H1 (cell line): Measurements from ENCODE around the gene RTN4RL2. TPM values are rescaled to one million over a fixed set of nuclear protein-coding genes. Genes with fewer than 3 reads are reported as not detected.

Experiments used
- BACH1 ChIP-seq: IDR thresholded peaks from 2 replicates; pipeline ENCODE4 v1.6.1; 2012; ENCODE audit warnings: low read length, improper control_type of control experiment
- BRCA1 ChIP-seq: IDR thresholded peaks from 2 replicates; pipeline ENCODE4 v1.6.1; 2012; ENCODE audit warnings: low read depth, low read length, improper control_type of control experiment
- CTCF ChIP-seq, 3 experiments: IDR thresholded peaks; 1 replicate in 2 of 3; 2 replicates in 1 of 3; pipeline versions ENCODE4 v1.5.1 to v1.6.1; 2011; ENCODE audit warnings: low read length in 3 of 3, mild to moderate bottlenecking in 3 of 3, inconsistent platforms in 2 of 3, low read depth in 1 of 3, moderate library complexity in 1 of 3; ENCODE audit not compliant: insufficient read depth in 1 of 3; ENCODE audit errors: control extremely low read depth in 1 of 3
- HDAC6 ChIP-seq: IDR thresholded peaks from one replicate; pipeline ENCODE4 v1.7.1; 2012; ENCODE audit warnings: low read depth, mild to moderate bottlenecking, inconsistent platforms, low read length, moderate library complexity
- JUN ChIP-seq: IDR thresholded peaks from 2 replicates; pipeline ENCODE4 v1.6.1; 2011; ENCODE audit warnings: low read depth, mild to moderate bottlenecking, improper control_type of control experiment, low read length
- JUND ChIP-seq: IDR thresholded peaks from 2 replicates; pipeline ENCODE4 v1.6.1; 2011; ENCODE audit warnings: mild to moderate bottlenecking, improper control_type of control experiment, low read length
- KDM4A ChIP-seq: IDR thresholded peaks from one replicate; pipeline ENCODE4 v1.7.1; 2012; ENCODE audit warnings: low read depth, mild to moderate bottlenecking, moderate library complexity, low read length, inconsistent platforms; ENCODE audit not compliant: severe bottlenecking
- MAFK ChIP-seq: IDR thresholded peaks from 2 replicates; pipeline ENCODE4 v1.6.1; 2012; ENCODE audit warnings: low read depth, mild to moderate bottlenecking, improper control_type of control experiment, low read length
- MAX ChIP-seq: IDR thresholded peaks from 2 replicates; pipeline ENCODE4 v1.6.1; 2012; ENCODE audit warnings: inconsistent platforms
- NRF1 ChIP-seq: IDR thresholded peaks from 2 replicates; pipeline ENCODE4 v1.6.1; 2011; ENCODE audit warnings: mild to moderate bottlenecking, low read depth, low read length, improper control_type of control experiment
- POLR2AphosphoS5 ChIP-seq: IDR thresholded peaks from 2 replicates; pipeline ENCODE4 v1.6.1; 2011; ENCODE audit warnings: low read depth, low read length
- RNF2 ChIP-seq: fragments of 200-900, 300-1000 bp; sonication (generic); IDR thresholded peaks from 2 replicates; pipeline ENCODE4 v1.7.1; 2016; ENCODE audit warnings: borderline replicate concordance, low read depth, mild to moderate bottlenecking, antibody characterized with exemption, low read length; ENCODE audit not compliant: poor library complexity, severe bottlenecking; ENCODE audit errors: missing control alignments
- SAP30 ChIP-seq: fragments of 300-600 bp; sonication (generic); IDR thresholded peaks from 2 replicates; pipeline ENCODE4 v1.7.1; 2012; ENCODE audit warnings: low read length, moderate library complexity, mild to moderate bottlenecking, inconsistent platforms; ENCODE audit not compliant: insufficient read depth, insufficient replicate concordance
- SIN3A ChIP-seq, 2 experiments: IDR thresholded peaks in 1 of 2; conservative IDR thresholded peaks in 1 of 2; 2 replicates each; pipeline ENCODE4 v1.6.1; 2011 to 2012; ENCODE audit warnings: low read length in 2 of 2, improper control_type of control experiment in 1 of 2, low read depth in 1 of 2, mild to moderate bottlenecking in 1 of 2
- TAF7 ChIP-seq: optimal IDR thresholded peaks from 2 replicates; pipeline ENCODE3; 2011; ENCODE audit warnings: low read depth, mild to moderate bottlenecking, inconsistent platforms, low read length, moderate library complexity, borderline replicate concordance
- TBP ChIP-seq: IDR thresholded peaks from 2 replicates; pipeline ENCODE4 v1.6.1; 2011; ENCODE audit warnings: low read depth, low read length, improper control_type of control experiment
- TCF12 ChIP-seq: IDR thresholded peaks from 2 replicates; pipeline ENCODE4 v1.6.1; 2011; ENCODE audit warnings: low read depth, mild to moderate bottlenecking, low read length
- ZNF274 ChIP-seq: IDR thresholded peaks from 2 replicates; pipeline ENCODE4 v1.7.0; 2012; ENCODE audit warnings: low read length, borderline replicate concordance; ENCODE audit errors: extremely low read depth
- polyA plus RNA-seq, 7 experiments: library from polyadenylated mRNA; depleted of rRNA in 3 of 7; stranded (reverse) in 5 of 7; unstranded in 2 of 7; fragments of >200 nt in 5 of 7; fragments of 200-250 nt in 2 of 7; gene quantifications; 1 replicate in 5 of 7; 2 replicates in 1 of 7; 4 replicates in 1 of 7; pipeline versions ENCODE4 v1.2.1 to v1.2.3, GENCODE V29; 2011 to 2013; ENCODE audit warnings: missing spikeins in 2 of 7, mixed read lengths in 2 of 7
- total RNA-seq: library from RNA; stranded (reverse); fragmentation: NEBNext Ultra II Directional; extraction: Animal tissue kit (Norgen Biotek cat#: 25700); gene quantifications from 2 replicates; pipeline ENCODE4 v1.2.1, GENCODE V29; 2021

The RTN4RL2 gene
- total and polyA plus RNA-seq, 2 of the 8 experiments (the other 6 are each of a cell fraction or from before 2014, with no cell fraction given): 11.4 to 23.7 TPM

DNA sequence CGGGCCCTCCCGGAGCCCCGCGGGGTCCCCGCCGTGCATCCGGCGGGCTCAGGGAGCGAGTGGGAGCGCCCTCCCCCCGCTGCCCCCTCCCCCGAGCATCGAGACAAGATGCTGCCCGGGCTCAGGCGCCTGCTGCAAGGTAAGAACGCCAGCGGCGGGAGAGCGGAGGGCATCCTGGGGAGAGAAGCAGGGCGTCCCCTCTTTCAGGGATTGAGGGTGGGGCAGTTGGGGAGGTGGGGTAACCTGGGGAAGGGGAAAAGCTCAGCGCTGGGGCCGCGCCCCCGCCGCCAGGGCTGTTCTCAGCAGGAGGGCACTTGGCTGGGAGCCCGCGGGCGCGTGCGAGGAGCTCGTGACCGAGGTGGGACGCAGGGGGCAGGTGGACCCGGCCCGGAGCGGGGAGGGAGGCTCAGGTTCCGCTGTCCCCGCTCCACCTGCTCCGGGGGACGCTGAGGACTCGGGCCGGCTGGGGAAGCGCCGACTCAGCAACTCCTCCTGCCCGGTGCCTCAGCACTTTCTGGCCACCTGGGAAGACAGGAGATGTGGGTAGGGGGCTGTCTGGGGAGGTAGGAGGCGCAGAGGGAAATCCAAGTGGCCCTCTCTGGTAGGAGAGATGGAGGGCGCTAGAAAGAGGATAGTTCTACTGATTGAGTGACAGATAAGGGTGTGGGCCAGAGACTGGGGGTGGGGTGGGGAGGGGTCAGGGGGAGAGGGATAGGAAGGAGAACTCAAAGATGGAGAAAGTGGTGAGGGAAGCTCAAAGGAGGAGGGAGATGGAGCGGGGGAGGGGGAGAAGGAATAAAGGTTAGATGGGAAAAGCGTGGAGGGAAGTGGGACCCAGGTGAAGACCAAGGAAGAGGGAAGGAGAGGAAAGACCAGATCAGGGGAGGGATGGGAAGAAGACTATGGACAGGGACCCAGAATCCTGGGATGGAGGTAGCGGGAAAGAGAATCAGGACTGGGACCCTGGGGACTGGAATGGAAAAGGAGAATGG is 726 bp downstream of the RTN4RL2 start (continued):
- peak; percentile 95 for TF ChIP-seq BACH1
- 0 out of 4 replicates have a peak, but pooled peaks of 1 of the 2 experiments have one; percentile 60 for TF ChIP-seq SIN3A (conservative IDR thresholded peaks at IDR 0.05 in 1 of 2, IDR thresholded peaks at IDR 0.05 in 1 of 2; ENCODE audit: low read depth in 1 of 2, low read length in 2 of 2)
- no peak for TF ChIP-seq JUND
- no peak for TF ChIP-seq CTCF (IDR thresholded peaks at IDR 0.05; ENCODE audit: control extremely low read depth in 1 of 3, insufficient read depth in 1 of 3, low read depth in 1 of 3, low read length in 3 of 3)
- TF ChIP-seq TAF7: no peak
- 0 out of 2 replicates have a peak, but pooled peaks have one; percentile 11 for TF ChIP-seq TBP
- no peak for TF ChIP-seq POLR2AphosphoS5
- no peak for TF ChIP-seq TCF12
- TF ChIP-seq MAFK: peak; percentile 87; the same call in 1 of the 2 replicates
- TF ChIP-seq HDAC6: no peak
- TF ChIP-seq BRCA1: no peak
- no peak for TF ChIP-seq NRF1
- TF ChIP-seq JUN: no peak
- peak; percentile 62 for TF ChIP-seq KDM4A
- no peak for TF ChIP-seq RNF2
- peak; percentile 9 for TF ChIP-seq MAX
- TF ChIP-seq ZNF274: no peak
- TF ChIP-seq SAP30: no peak
